SU-DHL-6 (cell line): ENCODE data around the gene ZC3HAV1.

ENCODE experiments used
- H2AFZ ChIP-seq: fragments of 200-600 bp; sonication (generic); 2 replicates; pipeline ENCODE4 v1.6.1; 2014; ENCODE audit warnings: low read depth, mild to moderate bottlenecking, moderate library complexity, mixed read lengths, antibody characterized with exemption, low read length; ENCODE audit not compliant: severe bottlenecking
- H3F3A ChIP-seq: fragments of 200-600 bp; shearing (Covaris generic); 2 replicates; pipeline ENCODE4 v1.6.0; 2016; ENCODE audit warnings: antibody characterized with exemption, mild to moderate bottlenecking; ENCODE audit not compliant: insufficient read depth
- H3K27ac ChIP-seq: fragments of 200-600 bp; sonication (generic); 2 replicates; pipeline ENCODE4 v1.5.1; 2016; ENCODE audit warnings: low read depth, mild to moderate bottlenecking, low read length, moderate library complexity, mixed read lengths
- H3K27me3 ChIP-seq: fragments of 200-600 bp; sonication (generic), shearing (Covaris generic); 2 replicates; pipeline ENCODE4 v1.6.0; 2014; ENCODE audit warnings: mild to moderate bottlenecking, low read length
- H3K36me3 ChIP-seq: fragments of 200-600 bp; sonication (generic); 2 replicates; pipeline ENCODE4 v1.6.1; 2014; ENCODE audit warnings: mild to moderate bottlenecking, low read length, mixed read lengths
- H3K4me2 ChIP-seq: fragments of 300-600, 200-600 bp; shearing (Covaris generic), sonication (generic); 2 replicates; pipeline ENCODE4 v1.6.0; 2014; ENCODE audit warnings: low read length, low read depth, mild to moderate bottlenecking; ENCODE audit not compliant: poor library complexity, severe bottlenecking
- H3K4me3 ChIP-seq: fragments of 200-600 bp; sonication (generic); 2 replicates; pipeline ENCODE4 v1.5.1; 2014; ENCODE audit warnings: antibody characterized with exemption, low read length, mild to moderate bottlenecking, mixed read lengths; ENCODE audit not compliant: insufficient read depth, poor library complexity, severe bottlenecking
- H3K79me2 ChIP-seq: fragments of 200-600 bp; sonication (generic); 2 replicates; pipeline ENCODE4 v1.6.1; 2014; ENCODE audit warnings: mild to moderate bottlenecking, low read length, moderate library complexity; ENCODE audit not compliant: insufficient read depth
- H3K9ac ChIP-seq: fragments of 200-600 bp; sonication (generic); 2 replicates; pipeline ENCODE4 v1.7.0; 2014; ENCODE audit warnings: mild to moderate bottlenecking, low read length
- H3K9me2 ChIP-seq: fragments of 200-600 bp; sonication (generic); replicated peaks from 2 replicates; pipeline ENCODE4 v1.6.1; 2014; ENCODE audit warnings: low read length; ENCODE audit not compliant: insufficient read depth
- H3K9me3 ChIP-seq: fragments of 200-600 bp; sonication (generic); 2 replicates; pipeline ENCODE4 v1.6.1; 2014; ENCODE audit warnings: low read length, mixed read lengths; ENCODE audit not compliant: insufficient read depth
- H4K20me1 ChIP-seq: fragments of 200-600 bp; sonication (generic); 2 replicates; pipeline ENCODE4 v1.6.1; 2014; ENCODE audit warnings: low read depth, mild to moderate bottlenecking, antibody characterized with exemption, low read length, moderate library complexity, mixed read lengths
- CTCF ChIP-seq: fragments of 200-600 bp; sonication (generic); IDR thresholded peaks from one replicate; pipeline ENCODE4 v1.5.1; 2017; ENCODE audit warnings: antibody characterized with exemption, mild to moderate bottlenecking, low read length, moderate library complexity; ENCODE audit not compliant: insufficient read depth, poor library complexity, severe bottlenecking
- EZH2phosphoT487 ChIP-seq: fragments of 200-600 bp; sonication (generic), shearing (Covaris generic); conservative IDR thresholded peaks from 2 replicates; pipeline ENCODE4 v1.6.1; 2018; ENCODE audit warnings: mild to moderate bottlenecking, antibody characterized with exemption, low read length, moderate library complexity, mixed read lengths

Gene ZC3HAV1

GRCh38 chr7:139115104-139115503, 5.6 kb upstream of the ZC3HAV1 start:
- H3K4me3 ChIP-seq, result no peak overlapping the region
- H3K9ac ChIP-seq, result no peak overlapping the region
- TF ChIP-seq EZH2phosphoT487 (no peak), CTCF (no peak)
- no peaks in the 10 kb centered on the region for H3K79me2 ChIP-seq
- H3K9me2 ChIP-seq, result no peaks in the 10 kb centered on the region
- no peak overlapping the region for H2AFZ ChIP-seq
- H3K4me2 ChIP-seq, result no peak overlapping the region
- H3K36me3 ChIP-seq, result no peaks in the 10 kb centered on the region
- no peaks in the 10 kb centered on the region for H3F3A ChIP-seq
- H3K9me3 ChIP-seq, result no peaks in the 10 kb centered on the region
- no peaks in the 10 kb centered on the region for H4K20me1 ChIP-seq
- H3K27me3 ChIP-seq, result no peaks in the 10 kb centered on the region
- no peak overlapping the region for H3K27ac ChIP-seq

- no peaks in the 10 kb centered on the region for H3K9me2 ChIP-seq
- no peaks in the 10 kb centered on the region for H3K79me2 ChIP-seq
- H3K36me3 ChIP-seq, result no peaks in the 10 kb centered on the region
- no peak overlapping the region for H3K4me3 ChIP-seq
- no peak overlapping the region for H3K4me2 ChIP-seq
- H3K27ac ChIP-seq, result no peak overlapping the region
- no peaks in the 10 kb centered on the region for H3K27me3 ChIP-seq
- H3K9ac ChIP-seq, result no peak overlapping the region
- H3K9me3 ChIP-seq, result no peaks in the 10 kb centered on the region
- no peaks in the 10 kb centered on the region for H4K20me1 ChIP-seq
- H2AFZ ChIP-seq, result no peak overlapping the region
- H3F3A ChIP-seq, result no peaks in the 10 kb centered on the region
- no peak for TF ChIP-seq CTCF
- no peak for TF ChIP-seq EZH2phosphoT487
Observed at GRCh38 chr7:139114585-139114984, 5.1 kb upstream of the ZC3HAV1 start.

- no peaks in the 10 kb centered on the region for H4K20me1 ChIP-seq
- H2AFZ ChIP-seq, result no peak overlapping the region
- H3K9ac ChIP-seq, result no peak overlapping the region
- peaks cover under 1% of the 10 kb centered on the region for H3K79me2 ChIP-seq
- no peak overlapping the region for H3K4me2 ChIP-seq
- H3K4me3 ChIP-seq, result no peak overlapping the region
- H3F3A ChIP-seq, result no peaks in the 10 kb centered on the region
- TF ChIP-seq EZH2phosphoT487, result no peak
- TF ChIP-seq CTCF, result no peak
- H3K9me2 ChIP-seq, result no peaks in the 10 kb centered on the region
- H3K36me3 ChIP-seq, result no peaks in the 10 kb centered on the region
- no peak overlapping the region for H3K27ac ChIP-seq
- H3K27me3 ChIP-seq, result no peaks in the 10 kb centered on the region
- H3K9me3 ChIP-seq, result no peaks in the 10 kb centered on the region
Observed at GRCh38 chr7:139114018-139114417, 4.5 kb upstream of the ZC3HAV1 start.
